Hepatocyte (in vitro differentiated cells): ENCODE measurements around the gene DYDC2.

ENCODE experiments used
- CTCF ChIP-seq: fragments of 200-600 bp; sonication (generic); IDR thresholded peaks from 2 replicates; pipeline ENCODE4 v1.5.1; 2016; ENCODE audit warnings: antibody characterized with exemption, mild to moderate bottlenecking; ENCODE audit not compliant: poor library complexity
- EZH2 ChIP-seq: fragments of 200-600 bp; sonication (generic); IDR thresholded peaks from 2 replicates; pipeline ENCODE4 v1.6.1; 2016; ENCODE audit warnings: antibody characterized with exemption, mild to moderate bottlenecking, borderline replicate concordance

GRCh38 chr10:80323311-80323710, 33.3 kb upstream of the DYDC2 start:
- TF ChIP-seq CTCF (no peak), EZH2 (no peak)
